Endodermal cell (in vitro differentiated cells): ENCODE data around the gene PIP5KL1. TPM values are rescaled to one million over a fixed set of nuclear protein-coding genes. Genes with fewer than 3 reads are reported as not detected.
A peak's percentile ranks its signal among the peaks of the same experiment; 100 is the strongest.

Source experiments
- DNase-seq: peaks from one replicate; pipeline ENCODE4 v3.0.0-alpha.2; 2017
- H3K27ac ChIP-seq: 2 replicates; pipeline ENCODE4 v1.5.1; 2013; ENCODE audit warnings: mild to moderate bottlenecking, low read depth, low read length, moderate library complexity
- H3K27me3 ChIP-seq: 2 replicates; pipeline ENCODE4 v1.6.1; 2013; ENCODE audit warnings: mild to moderate bottlenecking, low read length, moderate library complexity; ENCODE audit not compliant: insufficient read depth, control insufficient read depth, poor library complexity, severe bottlenecking
- H3K36me3 ChIP-seq: 2 replicates; pipeline ENCODE4 v1.7.0; 2013; ENCODE audit warnings: mild to moderate bottlenecking, low read length, moderate library complexity; ENCODE audit not compliant: control insufficient read depth, insufficient read depth
- H3K4me1 ChIP-seq: one replicate; pipeline ENCODE4 v1.7.0; 2013; ENCODE audit warnings: low read length; ENCODE audit not compliant: control insufficient read depth, insufficient read depth
- H3K4me3 ChIP-seq: 2 replicates; pipeline ENCODE4 v1.5.1; 2013; ENCODE audit warnings: mild to moderate bottlenecking, low read length, moderate library complexity
- H3K9ac ChIP-seq: 2 replicates; pipeline ENCODE4 v1.6.1; 2013; ENCODE audit warnings: mild to moderate bottlenecking, low read length, moderate library complexity; ENCODE audit not compliant: poor library complexity, severe bottlenecking; ENCODE audit errors: extremely low read depth
- H3K9me3 ChIP-seq: 2 replicates; pipeline ENCODE4 v1.6.1; 2013; ENCODE audit warnings: mild to moderate bottlenecking, low read length, moderate library complexity; ENCODE audit not compliant: control insufficient read depth
- H3K27ac Mint-ChIP-seq: 2 replicates; pipeline ENCODE4 v1.8.0; 2020; ENCODE audit warnings: mixed read lengths
- H3K27me3 Mint-ChIP-seq: 2 replicates; pipeline ENCODE4 v1.8.0; 2021; ENCODE audit warnings: mild to moderate bottlenecking, mixed read lengths; ENCODE audit not compliant: insufficient read depth
- H3K36me3 Mint-ChIP-seq: 2 replicates; pipeline ENCODE4 v1.8.0; 2020; ENCODE audit warnings: low read depth, mixed read lengths
- H3K4me1 Mint-ChIP-seq: 2 replicates; pipeline ENCODE4 v1.8.0; 2020; ENCODE audit warnings: mixed read lengths
- H3K4me3 Mint-ChIP-seq: 2 replicates; pipeline ENCODE4 v1.8.0; 2020; ENCODE audit warnings: mild to moderate bottlenecking, moderate library complexity, mixed read lengths
- H3K9me3 Mint-ChIP-seq: 2 replicates; pipeline ENCODE4 v1.8.0; 2020; ENCODE audit warnings: mild to moderate bottlenecking, mixed read lengths
- WGBS, 2 experiments: methylation state at CpG; one replicate each; pipeline versions ENCODE4 v1.1.5 to v1.1.7; 2013; ENCODE audit warnings: missing lambda C conversion rate in 2 of 2, mixed read lengths in 1 of 2; ENCODE audit not compliant: insufficient coverage in 1 of 2, insufficient read length in 1 of 2; 5-methylcytosine and 5-hydroxymethylcytosine counted together
- total RNA-seq, 2 donors: library from RNA; stranded (reverse); fragmentation: NEBNext Ultra II Directional in 1 of 2; extraction: Animal tissue kit (Norgen Biotek cat#: 25700) in 1 of 2; gene quantifications; 2 replicates in 1 of 2; 3 replicates in 1 of 2; pipeline ENCODE4 v1.2.1, GENCODE V29; 2021
- TF ChIP-seq, protein P1 (sequence below): fragments of 200-600 bp; sonication (generic); conservative IDR thresholded peaks from 2 replicates; pipeline ENCODE4 v1.5.0; 2021; ENCODE audit warnings: antibody characterized with exemption, mild to moderate bottlenecking

PIP5KL1 gene
- total RNA-seq, 2 donors from 2014 or later: 6.6 to 9.3 TPM

DNA sequence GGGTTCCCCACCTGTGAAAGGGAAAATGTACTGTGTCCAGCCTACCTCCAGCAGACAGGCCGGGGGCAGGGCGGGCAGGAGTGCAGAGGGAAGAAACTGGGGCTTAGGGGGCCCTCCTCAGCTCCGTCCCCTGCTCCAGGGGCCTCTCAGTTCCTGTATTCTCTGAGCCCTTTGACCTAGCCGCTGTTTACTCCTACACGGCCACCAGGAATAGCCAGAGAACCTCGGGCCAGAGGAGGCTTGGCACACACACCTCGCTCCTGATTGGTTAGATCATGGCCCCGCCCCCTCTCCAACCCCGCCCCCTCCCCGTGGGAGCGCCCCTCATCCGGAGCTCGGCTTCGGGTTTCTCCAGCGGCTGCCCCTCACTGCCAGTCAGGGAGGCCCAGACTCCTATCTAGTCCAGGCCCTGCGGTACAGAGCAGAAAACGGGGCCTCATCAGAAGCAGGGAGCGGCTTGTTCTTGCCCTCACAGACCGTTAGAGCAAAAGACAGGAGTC is 33.3 kb downstream of the PIP5KL1 start:
- peak; percentile 98 for DNase-seq
- H3K4me3 ChIP-seq: no peak overlapping the region
- H3K9me3 ChIP-seq: peaks cover 29% of the 10 kb centered on the region
- H3K36me3 ChIP-seq: peaks cover 40% of the 10 kb centered on the region
- no peaks in the 10 kb centered on the region for H3K27me3 Mint-ChIP-seq
- no peaks in the 10 kb centered on the region for H3K27me3 ChIP-seq
- TF ChIP-seq, protein P1, sequence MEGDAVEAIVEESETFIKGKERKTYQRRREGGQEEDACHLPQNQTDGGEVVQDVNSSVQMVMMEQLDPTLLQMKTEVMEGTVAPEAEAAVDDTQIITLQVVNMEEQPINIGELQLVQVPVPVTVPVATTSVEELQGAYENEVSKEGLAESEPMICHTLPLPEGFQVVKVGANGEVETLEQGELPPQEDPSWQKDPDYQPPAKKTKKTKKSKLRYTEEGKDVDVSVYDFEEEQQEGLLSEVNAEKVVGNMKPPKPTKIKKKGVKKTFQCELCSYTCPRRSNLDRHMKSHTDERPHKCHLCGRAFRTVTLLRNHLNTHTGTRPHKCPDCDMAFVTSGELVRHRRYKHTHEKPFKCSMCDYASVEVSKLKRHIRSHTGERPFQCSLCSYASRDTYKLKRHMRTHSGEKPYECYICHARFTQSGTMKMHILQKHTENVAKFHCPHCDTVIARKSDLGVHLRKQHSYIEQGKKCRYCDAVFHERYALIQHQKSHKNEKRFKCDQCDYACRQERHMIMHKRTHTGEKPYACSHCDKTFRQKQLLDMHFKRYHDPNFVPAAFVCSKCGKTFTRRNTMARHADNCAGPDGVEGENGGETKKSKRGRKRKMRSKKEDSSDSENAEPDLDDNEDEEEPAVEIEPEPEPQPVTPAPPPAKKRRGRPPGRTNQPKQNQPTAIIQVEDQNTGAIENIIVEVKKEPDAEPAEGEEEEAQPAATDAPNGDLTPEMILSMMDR: no peak
- peaks cover 7% of the 10 kb centered on the region for H3K4me1 Mint-ChIP-seq
- peak overlapping the region; percentile 77 for H3K4me3 Mint-ChIP-seq
- H3K27ac ChIP-seq: peak overlapping the region; percentile 36
- peaks cover 23% of the 10 kb centered on the region for H3K9me3 Mint-ChIP-seq
- H3K36me3 Mint-ChIP-seq: peaks cover 45% of the 10 kb centered on the region
- 20 to 38% methylated on average over 6 to 17 of the region's 19 CpGs for WGBS, 2 experiments
- H3K27ac Mint-ChIP-seq: peak overlapping the region; percentile 79
- H3K9ac ChIP-seq: no peak overlapping the region
- H3K4me1 ChIP-seq: peaks cover 4% of the 10 kb centered on the region

DNA sequence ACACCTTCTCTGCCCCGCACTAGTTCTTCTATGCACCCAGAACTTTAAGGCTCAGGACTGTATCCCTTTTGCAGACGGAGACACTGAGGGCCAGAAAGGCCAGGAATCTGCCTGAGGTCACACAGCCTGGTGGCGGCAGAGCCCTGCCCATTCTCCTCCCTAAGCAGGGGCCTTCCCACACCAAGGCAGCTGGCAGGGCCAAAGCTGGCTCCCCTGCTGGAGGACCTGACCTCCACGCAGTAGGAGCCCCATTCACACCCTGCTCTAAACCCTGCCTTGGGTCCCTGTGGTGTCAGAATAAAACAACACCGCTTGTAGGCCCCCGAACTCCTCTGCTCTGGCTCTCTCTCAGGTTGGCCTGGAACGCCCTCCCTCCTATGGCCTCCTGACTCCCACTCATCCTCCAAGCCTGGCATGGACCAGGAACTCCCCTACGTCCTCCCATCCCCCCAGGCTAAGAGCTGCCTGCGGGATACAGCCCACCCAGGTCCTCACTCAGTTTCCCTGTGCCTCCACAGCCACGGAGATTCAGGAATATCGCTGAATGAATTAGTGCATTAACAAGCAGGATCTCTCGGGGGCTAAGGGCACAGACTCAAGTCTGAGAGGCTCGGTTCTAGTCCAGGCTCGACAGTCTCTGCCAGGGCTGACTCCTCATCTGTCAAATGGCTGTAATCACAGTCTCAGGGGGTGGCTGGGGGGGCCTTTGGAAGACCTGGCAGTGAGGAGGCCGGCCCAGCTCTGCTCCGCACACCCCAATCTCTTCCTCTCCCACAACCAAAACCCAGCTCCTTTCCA is 34.0 kb downstream of the PIP5KL1 start:
- Histone ChIP-seq H3K9me3 (peaks cover 29% of the 10 kb centered on the region), H3K4me1 (peaks cover 4% of the 10 kb centered on the region), H3K9ac (no peak overlapping the region), H3K27ac (peak overlapping the region; percentile 16), H3K27me3 (no peaks in the 10 kb centered on the region), H3K36me3 (peaks cover 44% of the 10 kb centered on the region), H3K4me3 (no peak overlapping the region)
- 79 to 84% methylated on average over 11 to 16 of the region's 16 CpGs for WGBS, 2 experiments
- peak overlapping the region; percentile 77 for H3K4me3 Mint-ChIP-seq
- H3K36me3 Mint-ChIP-seq: peaks cover 48% of the 10 kb centered on the region
- peaks cover 23% of the 10 kb centered on the region for H3K9me3 Mint-ChIP-seq
- H3K27ac Mint-ChIP-seq: peak overlapping the region; percentile 79
- peaks cover 7% of the 10 kb centered on the region for H3K4me1 Mint-ChIP-seq
- H3K27me3 Mint-ChIP-seq: no peaks in the 10 kb centered on the region
- TF ChIP-seq, protein P1: no peak
- peak; percentile 63 for DNase-seq

- TF ChIP-seq, protein P1: no peak
- no peak overlapping the region for H3K4me3 Mint-ChIP-seq
- peaks cover 47% of the 10 kb centered on the region for H3K36me3 ChIP-seq
- peaks cover 29% of the 10 kb centered on the region for H3K9me3 ChIP-seq
- peak; percentile 26 for DNase-seq
- peaks cover 23% of the 10 kb centered on the region for H3K9me3 Mint-ChIP-seq
- no peak overlapping the region for H3K9ac ChIP-seq
- peaks cover 4% of the 10 kb centered on the region for H3K4me1 ChIP-seq
- 89 to 92% methylated on average over 6 to 8 of the region's 8 CpGs for WGBS, 2 experiments
- peaks cover 55% of the 10 kb centered on the region for H3K36me3 Mint-ChIP-seq
- no peaks in the 10 kb centered on the region for H3K27me3 Mint-ChIP-seq
- H3K27ac Mint-ChIP-seq: no peak overlapping the region
- H3K27me3 ChIP-seq: no peaks in the 10 kb centered on the region
- H3K4me1 Mint-ChIP-seq: peaks cover 7% of the 10 kb centered on the region
- H3K27ac ChIP-seq: no peak overlapping the region
- no peak overlapping the region for H3K4me3 ChIP-seq
Measured at GRCh38 chr9:127895811-127896210, 34.8 kb downstream of the PIP5KL1 start.
